Transverse colon (tissue), 4 donors: ENCODE measurements around the gene BMAL1.

Experiments used
- CTCF ChIP-seq, 5 experiments: fragments of 200-600 bp in 3 of 5; fragments of 450-650 bp in 2 of 5; sonication (generic) in 3 of 5; IDR thresholded peaks; 1 replicate in 2 of 5; 2 replicates in 3 of 5; pipeline ENCODE4 v1.5.1; 2016 to 2017; ENCODE audit warnings: antibody characterized with exemption in 5 of 5, inconsistent platforms in 3 of 5, mild to moderate bottlenecking in 2 of 5, moderate library complexity in 1 of 5
- POLR2AphosphoS5 ChIP-seq, 3 donors: sonication (generic); formaldehyde crosslinking; IDR thresholded peaks; one replicate each; pipeline ENCODE4 v1.6.1; 2016; ENCODE audit warnings: antibody characterized with exemption in 3 of 3

- TF ChIP-seq CTCF (IDR thresholded peaks at IDR 0.05) (no peak), POLR2AphosphoS5 (IDR thresholded peaks at IDR 0.05) (peak in 1 of 3 donors; percentile 15)
These were observed 55.9 kb downstream of the BMAL1 start for GRCh38 chr11:13333456-13333957.
